HG03342 (cell line): ENCODE measurements around the gene BSN.
"Not testable (repeated sequence)": the region's sequence is repeated elsewhere in the genome, so short reads cannot be mapped to it uniquely, and the experiment has no call there.

Experiments used
- ATAC-seq: cut with Tn5 transposase; IDR thresholded peaks from one replicate; pipeline ENCODE4 v1.9.1; 2021; ENCODE audit warnings: mild to moderate bottlenecking, moderate library complexity; ENCODE audit not compliant: unreplicated experiment

Gene BSN

DNA sequence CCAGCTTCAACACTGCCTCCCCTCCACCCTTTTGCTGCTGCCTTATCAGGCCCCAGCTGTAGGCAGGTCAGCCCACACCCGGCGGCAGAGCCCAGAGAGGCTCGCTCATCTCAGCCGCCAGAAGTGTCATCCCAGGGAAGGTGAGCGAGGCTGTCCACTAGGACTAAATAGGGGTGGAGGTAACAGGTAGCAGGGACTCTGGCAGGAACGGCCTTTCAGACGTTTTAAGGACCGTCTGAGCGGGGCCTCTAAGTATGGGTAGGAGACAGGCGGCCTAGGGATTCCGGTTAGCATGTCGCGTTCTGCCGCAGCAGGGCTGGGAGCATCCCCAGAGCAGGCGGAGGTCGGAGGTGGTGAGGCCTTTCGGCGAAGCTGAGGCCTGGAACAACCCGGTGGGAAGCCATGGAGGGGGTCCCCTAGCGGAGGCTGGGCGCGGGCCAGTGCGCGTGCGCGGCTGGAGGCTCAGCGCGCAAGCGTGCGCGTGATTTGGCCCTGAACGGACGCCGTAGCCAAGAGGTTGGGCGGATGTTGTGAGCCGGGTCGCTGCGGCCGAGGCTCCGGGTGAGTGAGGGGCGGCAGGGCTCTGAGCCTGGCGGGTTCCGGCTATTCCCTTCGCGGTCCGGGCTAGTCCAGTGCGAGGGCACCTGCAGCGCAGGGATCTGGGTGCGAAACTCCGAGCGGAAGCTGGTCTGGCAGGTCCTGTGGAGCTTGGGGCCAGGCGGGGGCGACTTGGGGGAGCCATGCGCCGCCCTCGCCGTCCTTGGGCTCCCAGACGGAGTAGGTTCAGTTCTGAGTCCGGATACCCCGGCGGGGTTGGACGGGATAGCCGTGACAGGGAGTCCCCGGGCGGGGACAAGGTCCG lies 135.0 kb downstream of the BSN start, which contains the start of the genes MST1 and RNF123:
Gene MST1 (minus strand): TSS at position 429 of the 862 bp plus-strand sequence. CDS start 783 bp downstream, outside the sequence.
Gene RNF123 (plus strand): TSS at position 512 of the 862 bp plus-strand sequence. CDS start 1,609 bp downstream, outside the sequence.
- peak; percentile 64 for ATAC-seq

DNA sequence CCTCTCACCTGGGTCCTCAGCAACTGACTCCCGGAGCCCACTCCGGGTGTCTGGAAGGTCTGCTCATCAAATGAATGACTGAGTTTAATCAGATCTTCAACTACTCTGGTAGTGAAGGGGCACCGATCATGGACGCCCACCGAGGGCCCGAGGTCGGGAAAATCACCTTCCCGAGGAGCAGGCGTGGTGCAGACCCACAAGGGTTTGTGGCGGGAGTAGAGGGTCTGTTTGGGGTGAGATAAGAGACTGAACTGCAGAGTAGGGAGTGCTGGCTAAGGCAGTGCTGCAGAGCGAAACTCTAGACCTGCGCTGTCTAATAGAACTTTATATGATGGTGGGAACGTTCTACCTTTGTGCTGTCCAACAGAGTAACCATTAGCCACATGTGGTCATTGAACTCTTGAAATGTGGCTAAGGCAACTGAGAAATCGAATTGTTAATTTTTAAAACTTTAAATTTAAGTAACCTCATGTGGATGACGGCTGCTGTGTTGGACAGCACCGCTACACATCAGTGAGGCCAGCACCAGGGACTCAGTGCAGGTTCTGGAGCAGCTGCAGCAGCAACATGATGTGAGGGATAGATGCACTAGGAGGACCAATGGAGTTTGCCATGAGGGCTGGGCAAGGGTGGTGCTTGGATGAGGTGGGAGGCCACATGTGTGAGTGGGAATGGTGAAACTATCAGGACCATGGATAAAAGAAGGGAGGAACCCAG lies 135.8 kb downstream of the BSN start:
- not testable (repeated sequence) for ATAC-seq

DNA sequence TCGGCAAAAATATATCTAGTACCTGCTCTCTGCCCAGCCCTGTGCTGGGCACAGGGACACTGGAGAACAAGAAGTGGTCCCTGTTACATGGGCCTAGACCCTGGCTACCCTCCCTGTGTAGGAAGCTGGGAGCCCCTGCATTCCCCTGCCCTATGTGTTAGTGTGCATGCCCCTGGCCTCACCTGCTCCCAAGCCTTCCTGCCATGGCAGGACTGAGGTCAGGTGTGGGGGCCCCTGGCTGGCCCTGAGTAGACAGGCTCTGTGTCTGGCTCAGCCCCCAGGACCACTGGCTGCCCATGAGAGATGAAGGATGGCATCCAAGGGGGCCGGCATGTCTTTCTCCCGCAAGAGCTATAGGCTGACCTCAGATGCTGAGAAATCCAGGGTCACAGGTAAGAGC lies 136.6 kb downstream of the BSN start:
- not testable (repeated sequence) for ATAC-seq

DNA sequence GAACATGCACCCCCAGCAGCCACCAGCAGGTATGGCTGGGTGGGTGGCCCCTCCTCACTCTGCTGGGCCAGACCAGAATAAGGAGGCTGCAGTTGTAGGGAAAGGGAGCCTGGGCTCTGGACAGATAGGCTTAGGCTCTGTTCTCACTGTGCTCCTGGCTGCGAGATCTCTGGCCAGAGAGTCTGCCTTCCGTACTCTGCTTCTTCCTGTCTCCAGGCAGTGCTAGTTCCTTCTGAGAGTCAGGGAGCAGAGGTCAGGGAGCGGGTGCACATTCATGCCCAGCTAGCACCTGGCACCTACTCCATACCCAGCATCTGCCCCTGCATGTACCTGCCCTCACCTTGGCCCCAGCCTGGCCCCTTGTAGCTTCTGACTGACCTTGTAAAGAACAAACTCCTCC lies 137.2 kb downstream of the BSN start:
- ATAC-seq, result not testable (repeated sequence)

DNA sequence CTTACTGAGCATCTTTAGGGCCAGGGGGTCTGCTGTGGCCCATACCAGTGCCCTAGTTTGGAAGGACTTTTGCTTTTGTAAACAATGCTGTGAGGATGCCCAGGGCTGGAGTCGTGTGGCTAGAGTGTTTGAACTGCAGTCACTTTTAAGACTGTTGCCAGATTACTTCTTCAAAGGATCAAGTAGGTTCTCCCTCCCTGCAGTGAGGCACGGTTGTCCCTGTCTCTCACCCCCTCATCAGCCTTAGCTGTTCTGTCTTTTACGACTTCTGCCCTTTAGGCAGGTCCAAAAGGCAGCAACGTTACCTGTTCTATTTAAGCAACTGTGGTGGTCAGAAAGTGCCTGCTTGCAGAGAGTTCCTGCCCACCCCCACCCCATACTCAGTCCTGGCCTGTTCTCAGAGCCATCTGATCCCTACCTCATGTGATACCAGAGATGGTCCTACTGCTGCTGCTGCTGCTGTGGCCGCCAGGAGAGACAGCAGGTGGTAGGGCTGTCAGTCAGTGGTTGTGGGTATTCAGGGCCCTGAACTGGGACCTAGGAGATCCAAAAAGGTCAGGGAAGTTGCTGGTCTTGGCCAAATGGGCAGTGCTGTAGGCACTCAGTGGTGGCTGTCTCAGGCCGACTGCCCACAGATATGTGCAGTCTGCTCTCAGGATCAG lies 140.3 kb downstream of the BSN start:
- ATAC-seq, result not testable (repeated sequence)

DNA sequence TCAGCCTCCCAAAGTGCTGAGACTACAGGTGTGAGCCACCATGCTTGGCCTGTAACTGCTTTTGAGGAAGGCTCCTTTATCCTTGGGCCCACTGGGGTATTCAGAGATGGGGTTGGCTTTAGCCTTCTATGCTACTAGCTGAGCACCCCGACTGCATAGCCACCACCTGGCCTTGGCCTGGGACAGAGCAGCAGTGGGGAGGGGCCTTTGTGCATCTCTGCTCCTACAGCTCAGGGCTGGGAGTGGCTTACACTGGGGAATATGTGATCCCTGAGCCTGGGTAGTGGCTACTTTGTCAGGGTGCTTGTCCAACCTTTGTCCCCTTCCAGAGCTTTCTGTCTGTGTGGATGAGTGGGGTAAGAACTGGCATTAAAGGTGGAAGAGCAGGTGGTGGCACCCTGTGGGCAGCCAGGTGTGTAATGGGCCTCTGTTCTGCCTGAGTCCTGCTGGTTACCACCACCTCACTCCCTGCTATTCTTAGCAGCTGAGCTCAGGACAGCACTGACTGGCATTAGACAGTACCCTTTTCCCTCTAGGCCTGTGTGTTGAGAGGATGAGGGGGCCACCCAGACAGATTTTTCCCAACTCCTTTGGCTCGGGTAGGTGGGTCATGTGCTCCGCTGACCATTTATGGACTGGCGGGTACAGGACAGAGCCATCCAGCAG lies 141.2 kb downstream of the BSN start:
- ATAC-seq, result not testable (repeated sequence)

DNA sequence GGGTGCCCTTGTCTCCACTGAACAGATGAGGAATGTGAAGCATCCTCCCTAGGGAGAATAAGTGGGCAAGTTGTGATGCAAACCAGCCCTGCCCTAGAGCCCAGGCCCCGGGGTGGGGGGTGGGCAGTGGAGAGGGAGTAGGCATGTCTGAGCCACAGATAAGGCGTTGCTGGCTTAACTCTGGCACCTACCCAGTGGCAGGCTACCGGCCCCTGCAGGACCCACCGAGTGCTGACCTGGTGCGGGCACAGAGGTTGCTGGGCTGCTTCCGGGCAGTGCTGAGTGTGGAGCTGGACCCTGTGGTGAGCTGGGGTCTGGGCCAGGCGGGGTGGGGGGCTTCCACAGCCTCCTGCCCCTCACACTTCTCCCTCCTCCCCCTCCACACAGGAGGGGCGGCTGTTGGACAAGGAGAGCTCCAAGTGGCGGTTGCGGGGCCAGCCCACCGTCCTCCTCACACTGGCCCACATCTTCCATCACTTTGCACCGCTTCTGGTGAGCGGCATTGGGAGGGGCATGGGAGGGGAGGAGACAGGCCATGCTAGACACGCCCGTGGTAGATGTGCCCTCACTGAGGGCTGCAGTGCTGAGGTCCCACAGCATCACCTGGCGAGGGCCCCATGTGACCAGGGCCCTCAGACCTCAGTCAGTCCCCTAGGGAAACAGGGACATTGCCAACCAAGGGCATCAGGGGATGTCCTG lies 145.2 kb downstream of the BSN start:
- ATAC-seq, result no peak

DNA sequence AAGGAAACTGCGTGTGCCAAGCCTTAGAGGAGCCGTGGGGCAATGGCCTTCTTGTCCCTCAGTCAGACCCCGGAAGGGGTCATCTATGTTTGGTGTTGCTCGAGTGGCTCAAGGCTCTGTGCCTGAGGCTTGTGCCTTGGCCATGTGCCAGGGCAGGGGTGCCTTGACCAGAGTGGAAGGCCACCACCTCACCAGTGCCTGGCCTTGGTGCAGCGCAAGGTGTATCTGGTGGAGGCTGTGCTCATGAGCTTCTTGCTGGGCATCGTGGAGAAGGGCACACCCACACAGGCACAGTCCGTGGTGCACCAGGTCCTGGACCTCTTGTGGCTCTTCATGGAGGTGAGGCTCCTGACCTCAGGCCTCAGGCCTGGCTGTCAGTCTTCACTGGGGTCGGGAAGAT lies 145.7 kb downstream of the BSN start:
- no peak for ATAC-seq

DNA sequence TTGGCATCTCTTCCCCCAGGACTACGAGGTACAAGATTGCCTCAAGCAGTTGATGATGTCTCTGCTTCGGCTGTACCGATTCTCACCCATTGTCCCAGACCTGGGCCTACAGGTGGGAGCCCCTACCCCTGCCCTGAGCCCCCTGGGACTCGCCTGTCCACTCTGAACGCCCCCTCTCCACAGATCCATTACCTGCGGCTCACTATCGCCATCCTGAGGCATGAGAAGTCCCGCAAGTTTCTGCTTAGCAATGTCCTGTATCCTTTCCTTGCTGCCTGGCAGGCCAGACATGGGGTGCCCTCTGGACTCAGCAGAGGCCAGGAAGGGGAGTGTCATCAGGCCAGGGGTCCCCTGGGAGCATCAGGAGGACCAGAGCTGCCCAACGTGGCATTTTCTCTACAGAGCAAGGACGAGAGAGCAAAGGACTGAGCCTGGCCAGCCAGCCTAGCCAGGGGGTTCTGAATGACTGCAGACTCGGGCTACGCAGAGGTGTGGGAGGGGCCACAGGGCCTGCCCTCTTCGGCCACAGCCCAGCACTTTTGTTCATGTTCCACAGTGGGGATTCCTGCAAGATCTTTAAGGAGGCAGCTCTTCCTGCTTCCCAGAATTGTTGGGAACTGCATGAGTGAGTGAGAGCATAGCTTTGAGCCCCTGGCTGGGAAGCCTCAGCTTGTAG lies 146.3 kb downstream of the BSN start:
- ATAC-seq, result no peak

DNA sequence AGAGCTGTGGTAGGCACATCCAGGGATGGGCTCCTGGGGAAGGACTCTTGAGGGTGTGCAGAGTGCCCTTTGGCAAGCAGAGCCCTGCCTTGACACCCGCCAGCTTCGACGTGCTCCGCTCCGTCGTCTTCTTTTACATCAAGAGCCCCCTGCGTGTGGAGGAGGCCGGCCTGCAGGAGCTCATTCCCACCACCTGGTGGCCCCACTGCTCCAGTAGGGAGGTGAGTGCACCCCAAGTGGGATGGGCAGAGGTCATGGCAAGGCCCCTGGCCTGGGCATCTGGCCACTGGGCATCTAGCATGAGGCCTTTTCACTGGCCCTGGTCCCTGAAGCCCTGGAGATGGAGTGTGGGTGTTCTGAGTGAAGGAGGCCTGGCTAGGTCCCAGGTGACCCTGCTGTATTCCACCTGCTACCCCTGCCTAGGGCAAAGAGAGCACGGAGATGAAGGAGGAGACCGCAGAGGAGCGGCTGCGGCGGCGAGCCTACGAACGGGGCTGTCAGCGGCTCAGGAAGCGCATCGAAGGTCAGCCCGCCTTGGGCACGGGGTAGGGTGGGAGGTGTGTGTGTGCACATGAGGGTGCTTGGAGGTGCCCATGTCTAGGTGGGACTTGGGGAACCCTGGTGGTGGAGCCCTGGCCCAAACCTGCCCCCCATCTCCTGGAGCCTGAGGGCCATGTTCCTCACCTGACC lies 147.3 kb downstream of the BSN start:
- ATAC-seq, result no peak

DNA sequence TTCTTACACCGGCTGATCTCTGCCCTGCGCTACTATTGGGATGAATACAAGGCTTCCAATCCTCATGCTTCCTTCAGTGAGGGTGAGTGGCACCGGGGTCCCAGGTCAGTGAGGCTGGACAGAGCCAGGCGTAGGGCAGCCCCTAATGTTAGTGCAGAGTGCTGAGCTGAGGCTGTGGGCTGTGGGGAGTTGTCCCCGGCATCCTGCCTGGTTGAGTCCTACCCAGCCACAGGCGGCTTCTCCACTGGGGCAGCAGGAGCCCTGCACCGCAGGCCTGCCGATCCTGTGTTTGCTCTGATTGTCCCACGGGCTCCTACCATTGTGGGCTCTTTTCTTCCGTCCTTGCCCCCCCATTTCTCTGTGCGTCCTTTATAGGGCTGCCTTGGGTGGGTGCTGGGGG lies 148.4 kb downstream of the BSN start:
- ATAC-seq, result no peak

DNA sequence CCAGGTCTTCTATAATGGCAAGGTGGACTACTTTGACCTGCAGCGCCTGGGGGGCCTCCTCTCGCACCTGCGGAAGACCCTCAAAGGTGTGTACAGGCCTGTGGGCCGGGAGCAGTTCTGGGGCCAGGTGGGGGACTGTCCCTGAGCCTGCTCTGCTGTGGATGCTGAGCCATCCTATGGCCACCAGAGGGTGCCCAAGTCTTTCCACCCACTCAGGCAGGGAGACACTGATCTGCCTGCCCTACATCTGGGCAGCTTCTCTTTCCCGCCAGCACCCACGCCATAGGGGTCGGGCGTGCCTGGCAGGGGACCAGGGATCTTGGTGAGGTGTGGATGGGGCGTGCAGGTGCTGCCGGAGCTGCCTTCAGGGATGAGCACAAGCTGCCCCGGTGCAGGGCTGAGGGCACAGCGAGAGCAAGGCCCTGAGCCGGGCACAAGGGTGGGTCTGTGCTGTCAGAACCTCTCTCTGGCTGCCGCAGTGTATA lies 149.2 kb downstream of the BSN start:
- ATAC-seq, result peak; percentile 82

DNA sequence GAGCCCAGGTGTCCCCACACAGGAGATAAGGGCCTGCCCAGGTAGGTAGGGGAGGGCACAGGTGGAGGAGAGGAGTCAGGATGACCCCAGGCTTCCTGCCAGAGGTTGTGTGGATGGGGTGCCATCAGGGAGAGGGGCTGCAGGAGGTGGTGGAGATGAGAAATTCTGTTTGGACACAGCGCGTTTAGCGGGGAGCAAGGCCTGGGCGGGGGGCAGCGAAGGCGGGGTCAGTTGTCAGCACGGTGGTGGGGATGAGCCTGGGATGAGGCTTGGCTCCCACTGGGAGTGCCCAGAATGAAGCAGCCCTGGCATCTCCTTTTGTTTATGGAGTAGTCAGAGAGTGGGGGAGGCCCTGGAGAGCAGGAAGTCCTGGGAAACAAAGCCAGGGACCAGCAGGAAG lies 149.7 kb downstream of the BSN start:
- no peak for ATAC-seq

DNA sequence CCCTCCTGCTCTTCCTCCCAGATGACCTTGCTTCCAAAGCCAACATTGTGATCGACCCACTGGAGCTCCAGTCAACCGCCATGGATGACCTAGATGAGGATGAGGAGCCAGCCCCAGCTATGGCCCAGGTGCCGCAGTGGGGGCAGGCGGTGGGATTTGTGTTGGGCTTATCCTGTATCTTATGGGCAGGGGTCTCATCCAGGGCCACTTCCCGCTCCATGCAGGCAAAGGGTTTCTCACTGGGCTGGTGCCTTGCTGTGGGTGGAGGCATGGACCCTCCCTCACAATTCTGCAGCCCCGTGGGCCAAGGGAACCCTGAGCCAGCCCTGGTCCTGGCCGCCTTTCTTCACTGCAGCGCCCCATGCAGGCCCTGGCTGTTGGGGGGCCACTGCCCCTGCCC lies 150.4 kb downstream of the BSN start:
- no peak for ATAC-seq

DNA sequence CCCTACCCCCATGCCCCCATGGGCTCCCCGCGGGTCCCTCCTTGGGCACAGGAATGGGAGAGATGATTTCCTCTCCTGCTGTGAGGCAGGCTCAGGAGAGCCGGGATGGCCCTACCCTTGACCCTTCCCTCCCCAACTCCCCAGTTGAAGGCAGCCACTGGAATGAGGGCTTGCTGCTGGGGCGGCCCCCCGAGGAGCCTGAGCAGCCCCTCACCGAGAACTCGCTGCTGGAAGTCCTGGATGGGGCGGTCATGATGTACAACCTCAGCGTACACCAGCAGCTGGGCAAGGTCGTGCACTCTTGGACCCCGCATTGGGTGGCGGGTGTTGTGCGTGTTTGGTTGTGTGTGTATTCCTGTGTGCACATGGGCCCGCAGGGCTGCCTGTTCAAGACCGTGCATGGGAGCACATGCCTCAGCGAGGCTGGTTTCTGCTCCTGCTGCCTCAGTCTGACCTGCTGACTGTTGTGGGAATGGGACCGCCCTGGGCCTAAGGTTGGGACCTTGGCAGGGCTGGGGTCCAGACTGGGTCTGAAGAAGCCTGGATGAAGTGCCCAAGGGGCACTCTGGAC lies 151.2 kb downstream of the BSN start:
- no peak for ATAC-seq

DNA sequence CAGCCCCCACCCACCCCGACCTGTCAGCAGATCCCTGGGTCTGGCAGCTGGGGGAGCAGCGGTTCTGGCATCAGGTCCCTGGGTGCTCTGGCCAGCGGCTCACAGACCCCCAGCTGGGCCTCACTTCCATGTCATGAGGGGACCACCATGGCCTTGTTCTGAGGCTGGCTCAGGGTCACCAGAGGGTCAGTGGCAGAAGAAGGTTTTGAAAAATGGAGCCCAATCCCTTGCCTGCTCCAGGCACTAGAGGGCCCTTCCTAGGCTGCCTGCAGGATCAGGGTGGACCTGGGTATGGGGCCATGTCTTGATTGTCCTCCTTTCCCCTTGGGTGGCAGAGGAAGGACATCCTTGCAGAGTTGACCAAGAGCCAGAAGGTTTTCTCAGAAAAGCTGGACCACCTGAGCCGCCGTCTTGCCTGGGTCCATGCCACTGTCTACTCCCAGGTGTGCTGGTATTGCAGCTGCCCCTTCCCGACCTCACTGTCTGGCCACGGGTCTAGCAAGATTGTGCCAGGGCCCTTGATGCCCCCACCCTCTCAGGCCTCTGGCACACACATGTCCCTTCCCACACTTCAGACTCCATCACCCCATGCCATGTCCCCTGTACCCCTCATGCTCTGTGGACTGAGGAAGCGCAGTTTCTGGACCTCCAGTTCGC lies 152.3 kb downstream of the BSN start:
- no peak for ATAC-seq

DNA sequence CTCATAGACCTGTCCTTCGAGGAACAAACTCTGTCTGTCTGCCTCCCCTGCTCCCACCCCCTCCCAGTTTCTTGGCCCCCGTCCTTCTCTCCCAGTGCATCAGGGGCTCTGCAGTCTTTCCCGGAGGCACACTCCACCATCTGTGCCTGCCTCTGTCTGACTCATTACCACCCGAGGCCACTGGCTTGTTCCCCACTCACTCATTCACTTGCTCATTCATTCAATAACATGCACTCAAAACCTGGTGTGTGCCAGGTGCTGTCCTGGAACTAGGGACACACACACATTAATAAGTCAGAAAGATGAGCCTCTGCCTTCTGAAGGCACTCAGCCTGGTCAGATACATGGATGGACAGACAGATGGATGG lies 152.8 kb downstream of the BSN start:
- ATAC-seq, result no peak

DNA sequence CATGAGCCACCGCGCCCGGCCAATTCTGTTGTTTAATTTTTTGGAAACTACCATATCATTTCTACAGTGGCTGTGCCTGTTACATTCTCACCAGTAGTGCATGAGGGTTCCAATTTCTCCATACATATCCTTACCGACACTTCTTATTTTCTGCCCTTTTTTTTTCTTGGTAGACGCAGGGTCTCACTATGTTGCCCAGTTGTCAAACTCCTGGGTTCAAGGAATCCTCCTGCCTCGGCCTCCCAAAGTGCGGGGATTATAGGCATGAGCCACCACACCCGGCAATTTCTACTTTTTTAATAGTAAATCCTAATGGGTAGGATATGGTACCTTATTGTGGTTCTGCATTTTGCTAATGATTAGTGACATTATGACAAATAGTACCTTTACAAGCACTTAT lies 155.6 kb downstream of the BSN start:
- no peak for ATAC-seq
